ENCODE results near the gene FERMT3.
A peak's percentile ranks its signal among the peaks of the same experiment; 100 is the strongest.

Gene FERMT3

DNA sequence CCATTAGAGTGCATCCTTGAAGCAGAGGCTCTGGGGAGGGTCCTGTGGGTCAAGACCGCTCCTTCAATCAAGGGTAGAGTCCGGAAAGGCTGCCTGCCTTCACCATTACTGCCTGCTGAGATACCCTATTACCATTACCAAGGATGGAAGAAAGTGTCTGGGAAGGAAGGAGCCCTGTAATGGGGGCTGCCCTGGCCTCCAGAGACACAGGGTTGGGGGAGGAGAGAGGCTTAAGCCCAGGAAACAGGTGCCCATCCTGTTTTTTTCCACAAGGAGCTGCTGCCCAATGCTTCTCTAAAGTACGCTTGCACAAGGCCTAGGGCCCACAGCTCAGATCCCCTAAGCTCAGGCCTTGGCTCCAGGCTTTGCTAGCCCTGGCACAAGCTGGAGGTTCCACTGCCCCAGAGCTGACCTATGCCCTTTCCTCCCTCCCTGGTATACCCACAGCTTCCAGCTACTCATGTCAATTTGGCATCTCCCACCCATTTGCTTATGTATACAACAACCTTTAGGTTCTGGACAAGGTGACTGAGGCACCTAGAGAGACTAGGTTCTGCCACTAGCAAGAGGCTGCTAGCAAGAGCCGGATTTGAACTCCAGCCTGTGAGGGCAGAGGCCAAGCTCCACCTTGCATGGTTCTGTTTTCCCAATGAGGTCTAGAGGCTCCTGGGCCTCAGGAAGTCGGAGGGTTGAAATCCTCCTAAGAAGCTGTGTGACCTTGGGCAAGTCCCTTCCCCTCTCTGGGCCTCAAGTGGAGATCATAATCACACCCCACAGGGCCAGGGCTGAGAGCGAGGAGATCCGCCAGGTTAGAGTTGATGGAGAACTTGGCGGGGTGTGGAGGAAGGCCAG is 43.3 kb downstream of the FERMT3 start:
- DNase-seq (ENCODE audit: low spot score), result no peak

DNA sequence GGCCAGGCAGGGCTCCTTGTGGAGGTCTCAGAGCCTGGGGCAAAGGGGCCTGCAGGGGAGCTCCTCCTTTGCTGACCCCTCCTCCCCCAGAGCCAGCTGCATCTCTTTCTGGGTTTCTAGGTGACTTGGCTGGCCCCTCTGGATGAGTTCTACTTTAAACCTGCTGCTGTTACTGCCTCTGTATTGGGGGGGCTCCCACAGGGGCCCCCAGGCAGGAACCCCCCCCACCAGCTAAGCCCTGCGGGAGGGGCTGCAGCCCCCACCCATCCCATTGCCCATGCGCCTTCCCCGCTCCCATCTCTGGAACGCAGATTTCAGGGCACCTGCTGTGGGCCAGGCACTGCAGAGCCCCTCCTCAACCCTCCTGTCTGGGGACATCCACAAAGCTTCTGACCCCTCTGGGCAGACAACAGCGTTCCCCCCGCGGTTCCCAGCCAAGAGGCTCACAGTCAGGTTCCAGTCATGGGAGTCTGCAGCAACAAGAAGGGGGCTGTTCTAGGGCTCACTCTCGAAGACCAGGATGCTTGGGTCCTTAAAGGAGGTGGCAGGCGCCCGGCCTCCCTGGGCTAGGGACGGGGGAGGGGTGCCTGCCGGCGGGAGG is 44.0 kb downstream of the FERMT3 start:
- DNase-seq (ENCODE audit: low spot score), result no peak

DNA sequence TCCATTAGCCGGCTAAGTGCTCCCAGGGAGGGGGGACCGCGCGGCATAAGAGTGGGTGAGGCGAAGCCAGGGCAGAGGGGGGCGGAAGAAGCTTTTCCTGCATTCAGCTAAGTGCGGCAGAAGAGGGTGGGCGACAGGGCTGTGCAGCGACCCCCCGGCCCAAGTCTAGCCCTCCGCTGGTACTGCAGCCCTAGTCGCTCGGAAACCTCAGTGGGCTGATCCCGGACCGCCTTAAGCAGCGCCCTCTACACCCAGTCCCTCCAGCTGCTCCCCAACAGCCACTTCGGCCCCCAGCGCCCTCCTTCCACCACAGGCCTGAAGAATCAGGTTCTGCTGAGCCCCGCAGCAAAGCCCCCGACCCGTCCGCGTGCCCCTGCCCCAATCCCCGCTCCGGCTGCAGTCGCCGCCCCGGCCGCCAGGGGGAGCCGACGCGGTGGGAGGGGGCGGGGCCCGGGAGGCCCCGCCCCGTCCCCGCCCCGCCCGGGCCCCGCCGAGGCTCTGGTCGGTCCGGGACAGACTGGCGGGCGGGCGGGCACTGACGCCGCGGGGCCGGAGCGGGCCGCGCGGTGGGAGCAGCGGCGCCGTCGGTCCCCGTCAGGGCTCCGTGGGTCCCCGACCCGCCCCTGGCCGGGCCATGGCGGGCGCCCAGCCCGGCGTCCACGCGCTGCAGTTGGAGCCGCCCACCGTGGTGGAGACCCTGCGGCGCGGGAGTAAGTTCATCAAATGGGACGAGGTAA is 44.7 kb downstream of the FERMT3 start, which contains the start of gene PLCB3:
PLCB3 (plus strand) TSS at position 515 of the 737 bp plus-strand sequence; CDS start at position 635, 120 bp downstream.
- DNase-seq (ENCODE audit: low spot score), result peak; percentile 39

DNA sequence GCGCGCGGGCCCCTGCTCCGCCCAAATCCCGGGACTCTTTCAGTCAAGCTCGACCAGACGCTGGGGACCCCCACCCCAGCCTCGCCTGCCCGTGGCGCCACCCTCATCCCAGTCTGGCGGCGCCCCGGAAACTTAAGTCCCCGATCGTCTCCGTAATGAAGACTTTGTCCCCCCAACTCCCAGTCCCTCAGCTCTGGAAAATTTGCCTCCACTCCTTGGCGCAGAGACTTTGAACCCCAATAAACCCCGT is 45.2 kb downstream of the FERMT3 start:
- DNase-seq (ENCODE audit: low spot score), result no peak

DNA sequence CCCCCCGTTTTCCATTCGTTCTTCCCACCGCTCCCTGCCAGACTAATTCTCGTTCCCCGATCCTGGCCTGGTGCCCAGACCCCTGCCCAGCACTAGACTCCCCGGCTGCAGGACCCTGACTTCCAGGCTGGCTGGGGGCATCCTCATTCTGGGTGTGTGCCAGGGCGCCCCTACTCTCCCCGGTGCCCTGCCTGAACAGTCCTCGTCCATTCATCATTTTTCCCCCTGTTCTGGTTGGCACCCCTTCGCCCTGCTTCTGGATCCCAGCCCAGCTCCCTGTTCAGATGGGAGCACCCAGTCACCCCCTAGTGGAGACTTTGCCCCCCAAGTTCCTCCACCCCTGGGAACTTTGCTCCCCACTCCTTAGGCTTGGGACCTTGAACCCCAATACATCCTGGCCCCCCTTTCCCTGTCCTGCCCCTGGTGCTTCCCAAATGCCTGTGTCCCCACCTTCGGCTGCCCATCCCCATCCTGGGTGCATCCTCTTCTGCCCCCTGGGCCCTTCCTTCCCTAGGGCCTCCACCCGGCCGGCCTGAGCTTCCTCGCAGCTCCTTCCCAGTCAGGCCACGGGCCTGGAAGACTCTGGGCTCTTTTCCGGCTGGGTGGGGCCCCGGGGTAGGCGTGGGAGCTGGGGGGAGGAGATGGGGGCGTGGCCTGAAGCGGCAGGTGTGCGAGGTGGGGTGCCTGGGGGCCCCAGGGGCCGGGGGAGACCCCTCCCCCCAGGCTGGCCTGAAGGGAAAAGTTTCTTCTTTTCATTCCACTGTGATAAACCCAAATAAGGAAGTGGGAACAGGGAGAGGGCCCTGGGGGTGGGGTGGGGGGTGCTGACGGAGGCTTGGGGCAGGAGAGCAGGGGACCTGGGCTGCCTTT is 45.7 kb downstream of the FERMT3 start:
- no peak for DNase-seq (ENCODE audit: low spot score)

DNA sequence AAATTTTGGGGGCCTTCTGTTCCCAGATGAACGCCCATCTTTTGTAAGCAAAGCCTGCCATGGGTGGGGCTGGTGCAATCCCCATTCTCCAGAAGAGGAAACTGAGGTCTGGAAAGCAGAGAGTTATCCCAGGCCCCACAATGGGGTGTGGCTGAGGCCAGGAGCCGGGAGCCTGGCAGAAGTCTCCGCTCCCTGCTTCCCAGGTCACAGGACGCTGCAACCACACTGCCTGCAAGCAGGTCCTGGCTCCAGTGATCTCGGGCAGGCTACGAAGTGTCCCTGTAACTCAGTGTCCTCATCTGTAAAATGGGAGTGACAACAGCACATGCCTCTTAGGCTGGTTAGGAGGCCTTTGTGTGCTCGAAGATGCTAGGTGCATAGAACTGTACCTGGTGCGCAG is 46.5 kb downstream of the FERMT3 start:
- DNase-seq (ENCODE audit: low spot score), result no peak

DNA sequence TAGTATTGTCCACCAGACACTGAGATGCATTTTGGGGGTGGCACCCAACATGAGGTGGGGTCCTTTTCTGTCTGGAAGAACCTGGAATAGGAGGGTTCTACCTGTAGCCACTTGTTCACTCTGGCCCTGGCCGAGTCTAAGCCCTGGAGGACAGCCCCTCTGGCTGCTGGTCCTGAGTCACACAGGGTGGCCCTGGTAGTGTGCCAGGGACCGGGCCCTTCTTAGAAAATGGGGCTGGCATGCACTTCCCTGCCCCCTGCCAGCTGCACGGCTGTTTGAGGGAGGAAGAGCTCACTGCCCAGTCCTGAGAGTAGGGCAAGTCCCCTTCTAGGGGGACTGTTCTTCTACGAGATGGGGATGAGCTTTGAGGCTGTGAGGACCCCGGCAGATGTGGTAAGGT is 47.0 kb downstream of the FERMT3 start:
- DNase-seq (ENCODE audit: low spot score), result no peak

DNA sequence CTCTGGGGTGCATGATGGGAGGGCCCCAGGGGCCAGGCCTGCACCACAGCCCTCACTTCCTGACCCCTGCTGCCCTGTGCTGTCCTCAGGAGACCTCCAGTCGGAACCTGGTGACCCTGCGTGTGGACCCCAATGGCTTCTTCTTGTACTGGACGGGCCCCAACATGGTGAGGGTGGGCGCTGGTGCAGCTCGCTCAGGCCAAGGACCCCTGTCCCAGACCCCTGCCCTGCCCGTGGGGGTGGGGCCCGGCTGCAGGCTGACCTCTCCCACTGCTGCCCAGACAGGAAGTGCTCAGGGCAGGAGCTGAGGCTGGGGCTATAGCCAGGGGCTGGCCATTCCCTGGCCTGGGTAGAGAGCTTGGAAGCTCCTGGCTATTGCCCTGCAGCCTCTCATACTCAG is 47.8 kb downstream of the FERMT3 start:
- no peak for DNase-seq (ENCODE audit: low spot score)

DNA sequence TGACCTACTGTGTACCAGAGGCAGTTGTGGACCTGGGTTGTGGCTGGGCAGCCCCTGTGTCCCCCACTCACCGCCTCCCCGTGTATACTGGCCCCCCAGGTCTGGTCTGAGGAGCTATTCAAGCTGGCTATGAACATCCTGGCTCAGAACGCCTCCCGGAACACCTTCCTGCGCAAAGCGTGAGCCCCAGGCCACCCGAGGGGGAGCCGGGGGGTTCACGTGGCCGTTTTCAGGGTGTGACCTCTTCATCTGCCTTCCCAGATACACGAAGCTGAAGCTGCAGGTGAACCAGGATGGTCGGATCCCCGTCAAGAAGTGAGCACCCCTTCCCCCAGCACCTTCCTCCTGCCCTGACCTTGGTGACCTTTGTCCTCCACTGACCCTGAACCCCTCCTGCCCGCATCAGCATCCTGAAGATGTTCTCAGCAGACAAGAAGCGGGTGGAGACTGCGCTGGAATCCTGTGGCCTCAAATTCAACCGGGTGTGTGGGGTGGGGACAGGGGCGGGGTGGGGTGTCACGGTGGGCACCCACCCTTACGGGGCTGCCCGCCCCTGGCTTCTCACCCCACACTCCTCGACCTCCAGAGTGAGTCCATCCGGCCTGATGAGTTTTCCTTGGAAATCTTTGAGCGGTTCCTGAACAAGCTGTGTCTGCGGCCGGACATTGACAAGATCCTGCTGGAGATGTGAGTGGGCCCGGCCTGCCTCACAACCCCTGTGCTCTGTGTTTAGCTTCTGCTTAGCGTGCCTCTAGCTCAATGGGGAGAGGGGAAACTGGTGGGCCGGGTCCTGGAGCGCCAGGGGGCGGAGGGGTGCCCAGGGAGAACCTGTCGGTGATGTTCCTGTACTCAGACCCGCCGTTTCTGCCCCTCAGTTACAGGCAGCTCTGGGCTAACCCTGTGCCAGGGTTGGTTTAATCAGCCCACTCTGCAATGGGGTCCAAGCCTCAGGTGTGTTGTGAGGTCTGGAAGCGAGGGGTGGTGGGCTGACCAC is 48.9 kb downstream of the FERMT3 start:
- DNase-seq (ENCODE audit: low spot score), result no peak

DNA sequence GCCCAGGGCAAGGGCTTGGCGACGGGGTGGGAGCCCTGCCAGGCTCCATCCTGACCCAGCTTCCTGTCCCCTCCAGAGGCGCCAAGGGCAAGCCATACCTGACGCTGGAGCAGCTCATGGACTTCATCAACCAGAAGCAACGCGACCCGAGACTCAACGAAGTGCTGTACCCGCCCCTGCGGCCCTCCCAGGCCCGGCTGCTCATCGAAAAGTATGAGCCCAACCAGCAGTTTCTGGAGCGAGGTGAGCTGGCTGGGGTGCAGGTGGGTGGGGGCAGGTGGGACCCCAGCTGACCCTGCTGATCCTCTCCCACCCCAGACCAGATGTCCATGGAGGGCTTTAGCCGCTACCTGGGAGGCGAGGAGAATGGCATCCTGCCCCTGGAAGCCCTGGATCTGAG is 49.8 kb downstream of the FERMT3 start:
- no peak for DNase-seq (ENCODE audit: low spot score)

DNA sequence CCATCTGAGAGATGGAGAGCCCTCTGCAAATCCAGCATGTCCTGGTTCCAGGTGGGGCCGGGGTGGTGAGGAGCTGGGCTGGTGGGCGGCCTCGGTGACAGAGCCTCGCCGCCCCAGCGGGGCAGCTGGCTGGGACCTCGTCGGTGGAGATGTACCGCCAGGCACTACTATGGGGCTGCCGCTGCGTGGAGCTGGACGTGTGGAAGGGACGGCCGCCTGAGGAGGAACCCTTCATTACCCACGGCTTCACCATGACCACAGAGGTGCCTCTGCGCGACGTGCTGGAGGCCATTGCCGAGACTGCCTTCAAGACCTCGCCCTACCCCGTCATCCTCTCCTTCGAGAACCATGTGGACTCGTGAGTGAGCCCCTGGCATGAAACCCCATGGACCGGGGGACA is 51.8 kb downstream of the FERMT3 start:
- no peak for DNase-seq (ENCODE audit: low spot score)

DNA sequence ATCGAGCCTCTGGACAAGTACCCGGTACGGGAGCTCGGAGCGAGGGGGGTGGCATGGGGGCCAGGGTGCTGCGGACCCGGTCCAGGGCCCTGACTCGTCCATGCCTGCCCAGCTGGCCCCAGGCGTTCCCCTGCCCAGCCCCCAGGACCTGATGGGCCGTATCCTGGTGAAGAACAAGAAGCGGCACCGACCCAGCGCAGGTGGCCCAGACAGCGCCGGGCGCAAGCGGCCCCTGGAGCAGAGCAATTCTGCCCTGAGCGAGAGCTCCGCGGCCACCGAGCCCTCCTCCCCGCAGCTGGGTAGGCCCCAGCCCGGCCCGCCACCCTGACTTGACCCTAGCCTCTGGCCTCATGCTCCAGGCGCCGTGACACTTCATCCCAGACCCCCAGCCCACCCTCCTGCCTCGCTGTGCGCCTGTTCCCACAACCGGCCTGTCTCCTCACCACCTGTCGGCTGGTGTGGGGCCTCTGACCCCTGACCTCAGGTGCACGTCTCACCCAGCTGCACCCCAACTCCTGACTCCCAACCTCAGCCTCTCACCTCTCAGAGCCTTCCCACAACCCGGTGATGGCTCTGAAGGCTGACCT is 52.5 kb downstream of the FERMT3 start:
- DNase-seq (ENCODE audit: low spot score), result no peak

DNA sequence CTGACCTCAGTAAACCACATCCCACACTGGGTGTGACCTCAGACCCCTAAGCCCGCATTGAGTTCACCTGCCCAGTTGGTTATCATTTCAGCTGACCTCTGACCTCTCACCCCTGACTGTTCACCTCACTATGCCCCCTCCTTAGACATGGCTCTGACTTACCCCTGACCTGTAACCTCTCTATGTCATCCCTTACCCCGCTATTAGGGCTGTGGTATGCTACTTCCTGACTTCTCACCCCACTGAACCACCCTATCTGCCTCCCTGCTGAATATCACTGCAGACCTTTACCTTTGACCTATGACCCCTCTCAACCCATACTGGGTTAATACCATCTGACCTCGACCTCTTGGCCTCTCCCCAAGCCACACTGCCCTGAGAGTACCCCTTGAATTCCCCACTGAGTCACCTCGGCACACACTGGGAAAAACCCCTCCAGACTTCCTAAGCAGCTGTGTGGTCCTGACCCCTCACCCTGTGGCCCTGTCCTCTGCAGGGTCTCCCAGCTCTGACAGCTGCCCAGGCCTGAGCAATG is 53.1 kb downstream of the FERMT3 start:
- no peak for DNase-seq (ENCODE audit: low spot score)

DNA sequence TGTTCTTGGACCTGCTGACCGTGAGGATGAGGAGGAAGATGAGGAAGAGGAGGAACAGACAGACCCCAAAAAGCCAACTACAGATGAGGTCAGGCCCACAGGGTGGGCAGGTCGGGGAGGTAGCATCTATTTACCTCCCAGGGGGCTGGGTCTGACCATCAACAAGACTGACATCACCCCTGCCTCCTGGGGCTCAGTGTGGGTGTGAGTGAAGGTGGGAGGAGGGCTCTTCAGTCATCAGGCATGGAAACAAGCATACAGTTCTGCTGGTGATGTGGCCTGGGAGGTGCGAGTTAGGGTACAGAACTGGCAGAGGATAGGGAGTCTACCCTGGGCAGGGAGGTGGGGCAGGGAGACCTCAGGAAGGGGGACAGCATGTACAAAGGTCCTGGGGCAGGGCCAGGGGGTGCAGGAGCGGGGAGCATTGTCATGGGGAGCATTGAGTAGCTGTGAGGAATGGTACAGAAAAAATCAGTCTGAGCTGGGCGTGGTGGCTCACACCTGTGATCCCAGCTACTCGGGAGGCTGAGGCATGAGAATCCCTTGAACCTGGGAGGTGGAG is 53.7 kb downstream of the FERMT3 start:
- no peak for DNase-seq (ENCODE audit: low spot score)

DNA sequence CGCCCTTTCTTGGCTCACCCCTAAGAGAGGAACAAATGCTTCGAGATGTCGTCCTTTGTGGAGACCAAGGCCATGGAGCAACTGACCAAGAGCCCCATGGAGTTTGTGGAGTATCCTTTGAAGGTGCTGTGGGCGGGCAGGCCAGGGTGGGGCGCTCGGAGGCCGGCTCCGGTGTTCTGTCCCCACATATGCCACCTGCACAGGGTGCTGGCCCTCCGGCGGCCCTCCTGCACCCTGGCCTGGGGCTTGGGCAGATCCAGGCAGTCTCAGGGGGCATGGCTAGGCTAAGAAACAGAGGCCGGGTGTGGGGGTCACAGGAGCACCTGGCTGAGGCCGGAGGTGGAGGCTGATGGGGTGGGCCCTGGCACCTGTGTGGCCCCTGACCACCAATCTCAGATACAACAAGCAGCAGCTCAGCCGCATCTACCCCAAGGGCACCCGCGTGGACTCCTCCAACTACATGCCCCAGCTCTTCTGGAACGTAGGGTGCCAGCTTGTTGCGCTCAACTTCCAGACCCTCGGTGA is 55.1 kb downstream of the FERMT3 start:
- DNase-seq (ENCODE audit: low spot score), result no peak

DNA sequence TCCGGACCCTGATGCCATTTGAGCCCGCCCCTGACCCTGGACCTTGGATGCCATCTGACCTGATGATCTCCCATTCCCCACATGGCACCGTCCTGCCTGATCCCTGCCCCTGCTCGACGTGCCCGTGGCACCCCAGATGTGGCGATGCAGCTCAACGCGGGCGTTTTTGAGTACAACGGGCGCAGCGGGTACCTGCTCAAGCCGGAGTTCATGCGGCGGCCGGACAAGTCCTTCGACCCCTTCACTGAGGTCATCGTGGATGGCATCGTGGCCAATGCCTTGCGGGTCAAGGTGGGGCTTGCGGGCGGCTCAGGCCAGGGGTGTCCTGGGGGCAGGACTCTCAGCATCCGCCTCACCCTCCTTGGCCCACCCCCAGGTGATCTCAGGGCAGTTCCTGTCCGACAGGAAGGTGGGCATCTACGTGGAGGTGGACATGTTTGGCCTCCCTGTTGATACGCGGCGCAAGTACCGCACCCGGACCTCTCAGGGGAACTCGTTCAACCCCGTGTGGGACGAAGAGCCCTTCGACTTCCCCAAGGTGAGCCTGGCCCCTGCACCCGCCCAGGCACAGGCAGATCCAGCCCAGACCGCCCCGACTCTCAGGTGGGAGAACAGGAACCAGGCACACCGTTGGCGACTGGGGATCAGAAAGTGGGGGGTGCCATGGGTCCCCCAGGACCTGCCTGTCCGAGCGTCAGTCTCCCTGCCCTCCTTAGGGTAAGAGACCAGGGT is 55.9 kb downstream of the FERMT3 start:
- no peak for DNase-seq (ENCODE audit: low spot score)

DNA sequence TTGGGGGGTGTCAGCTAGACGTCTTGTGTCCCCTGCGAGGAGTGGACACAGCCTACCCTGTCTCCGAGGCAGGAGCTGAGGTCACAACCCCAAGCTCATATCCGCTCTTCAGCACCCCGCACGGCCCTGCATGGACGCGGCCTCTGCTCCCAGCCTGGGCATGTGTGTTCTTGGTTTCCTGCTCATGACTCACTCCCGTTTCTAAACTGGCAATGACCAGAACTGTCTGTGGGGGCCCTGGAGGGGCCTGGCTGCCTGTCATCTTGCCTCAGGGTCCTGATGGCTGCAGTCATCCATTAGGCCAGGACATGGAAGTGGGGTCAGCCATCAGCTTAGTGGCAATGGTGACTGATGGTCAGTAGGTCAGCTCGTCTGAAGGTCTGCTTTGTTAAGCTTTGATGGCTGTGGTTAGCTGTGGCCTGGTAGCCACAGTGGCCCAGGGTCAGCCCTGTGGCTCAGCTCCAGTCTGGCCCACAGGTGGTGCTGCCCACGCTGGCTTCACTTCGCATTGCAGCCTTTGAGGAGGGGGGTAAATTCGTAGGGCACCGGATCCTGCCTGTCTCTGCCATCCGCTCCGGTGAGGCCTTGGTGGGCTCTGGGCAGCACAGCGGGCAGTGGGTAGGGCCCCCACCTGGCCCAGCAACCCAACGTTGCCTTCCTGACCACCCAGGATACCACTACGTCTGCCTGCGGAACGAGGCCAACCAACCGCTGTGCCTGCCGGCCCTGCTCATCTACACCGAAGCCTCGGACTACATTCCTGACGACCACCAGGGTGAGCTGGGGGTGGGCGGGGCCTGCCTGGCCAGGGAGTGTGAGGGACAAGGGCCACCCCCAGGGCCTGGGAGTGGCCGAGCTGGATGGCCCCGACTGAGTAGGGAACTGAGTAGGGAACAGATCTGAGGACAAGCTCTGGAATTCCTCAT is 56.8 kb downstream of the FERMT3 start:
- no peak for DNase-seq (ENCODE audit: low spot score)

DNA sequence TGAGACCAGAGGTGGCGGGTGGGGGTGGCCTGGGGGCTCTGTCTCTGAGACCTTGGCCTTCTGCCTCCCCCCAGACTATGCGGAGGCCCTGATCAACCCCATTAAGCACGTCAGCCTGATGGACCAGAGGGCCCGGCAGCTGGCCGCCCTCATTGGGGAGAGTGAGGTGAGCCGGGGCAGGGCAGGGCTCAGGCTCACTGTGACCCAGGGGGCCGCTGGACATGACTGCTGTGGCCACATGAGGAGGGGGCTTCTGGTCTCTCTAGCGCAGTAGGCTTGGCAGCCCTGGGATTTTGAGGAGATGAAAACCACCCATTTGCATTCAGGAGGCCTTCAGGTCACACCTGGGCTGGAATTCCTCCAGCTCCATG is 57.4 kb downstream of the FERMT3 start:
- no peak for DNase-seq (ENCODE audit: low spot score)

Measured in SW480 (cell line).